PC-3 (cell line): Measurements from ENCODE around the gene DNTT. TPM values are rescaled to one million over a fixed set of nuclear protein-coding genes. Genes with fewer than 3 reads are reported as not detected.

ENCODE experiments used
- ATAC-seq: fragments of 200-7000 bp; cut with Tn5 transposase; 2 replicates; pipeline ENCODE4 v1.9.1; 2020; ENCODE audit warnings: mild to moderate bottlenecking, moderate library complexity
- BruUV-seq: library from RNA; stranded (reverse); fragments of 400-500 nt; replicated peaks from 2 replicates; lab custom pipeline; 2021; lab: Mats Ljungman, UMichigan
- CTCF ChIA-PET: fragments of 300-600 bp; sonication (Branson Sonifier 250); formaldehyde crosslinking; loops from one replicate; lab custom pipeline; 2022; ENCODE audit warnings: antibody characterized with exemption; lab: Charles Lee
- POLR2A ChIA-PET: fragments of 300-600 bp; sonication (Branson Sonifier 250); formaldehyde crosslinking; loops from one replicate; lab custom pipeline; 2022; ENCODE audit warnings: antibody characterized with exemption; ENCODE audit not compliant: unreplicated experiment; lab: Charles Lee
- DNase-seq: peaks from one replicate; pipeline ENCODE4 v3.0.0-alpha.2; 2015
- H2AFZ ChIP-seq: fragments of 300-600 bp; sonication (generic); 2 replicates; pipeline ENCODE4 v1.6.0; 2016; ENCODE audit warnings: antibody characterized with exemption, low read length
- H3F3A ChIP-seq: fragments of 300-600 bp; sonication (generic); one replicate; pipeline ENCODE4 v1.6.0; 2017; ENCODE audit warnings: antibody characterized with exemption, low read length, control low read depth, mild to moderate bottlenecking; ENCODE audit not compliant: unreplicated experiment
- H3K27ac ChIP-seq: fragments of 300-600 bp; sonication (generic); 2 replicates; pipeline ENCODE4 v1.5.1; 2016; ENCODE audit warnings: mild to moderate bottlenecking, low read length
- H3K27me3 ChIP-seq: fragments of 300-600 bp; sonication (generic); 2 replicates; pipeline ENCODE4 v1.6.1; 2016; ENCODE audit warnings: low read length, mixed read lengths
- H3K36me3 ChIP-seq: fragments of 300-600 bp; sonication (generic); 2 replicates; pipeline ENCODE4 v1.6.1; 2016; ENCODE audit warnings: low read depth, mixed run types, low read length, mixed read lengths
- H3K4me1 ChIP-seq: fragments of 300-600 bp; sonication (generic); 2 replicates; pipeline ENCODE4 v1.5.1; 2016; ENCODE audit warnings: low read length; ENCODE audit not compliant: insufficient read depth
- H3K4me2 ChIP-seq: fragments of 300-600 bp; sonication (generic); 2 replicates; pipeline ENCODE4 v1.6.0; 2016; ENCODE audit warnings: low read length
- H3K4me3 ChIP-seq: fragments of 300-600 bp; sonication (generic); 2 replicates; pipeline ENCODE4 v1.5.1; 2016; ENCODE audit warnings: mild to moderate bottlenecking, low read length, mixed read lengths
- H3K79me2 ChIP-seq: fragments of 300-600 bp; sonication (generic); 2 replicates; pipeline ENCODE4 v1.6.1; 2017; ENCODE audit warnings: low read length, mixed read lengths
- H3K9ac ChIP-seq: fragments of 300-600 bp; sonication (generic); 2 replicates; pipeline ENCODE4 v1.6.0; 2016; ENCODE audit warnings: mild to moderate bottlenecking, low read length
- H3K9me2 ChIP-seq: fragments of 300-600 bp; sonication (generic); replicated peaks from 2 replicates; pipeline ENCODE4 v1.6.1; 2016; ENCODE audit warnings: mixed run types, low read length, mixed read lengths
- H3K9me3 ChIP-seq: fragments of 300-600 bp; sonication (generic); 2 replicates; pipeline ENCODE4 v1.6.1; 2016; ENCODE audit warnings: low read length, mixed read lengths
- H4K20me1 ChIP-seq: fragments of 300-600 bp; sonication (generic); 2 replicates; pipeline ENCODE4 v1.6.1; 2016; ENCODE audit warnings: low read length, mixed read lengths
- EZH2 ChIP-seq: fragments of 300-600 bp; sonication (generic); IDR thresholded peaks from one replicate; pipeline ENCODE4 v1.6.1; 2017; ENCODE audit warnings: antibody characterized with exemption, mild to moderate bottlenecking, low read length; ENCODE audit not compliant: unreplicated experiment
- EZH2phosphoT487 ChIP-seq: fragments of 300-600 bp; sonication (generic); IDR thresholded peaks from 2 replicates; pipeline ENCODE4 v1.6.1; 2018; ENCODE audit warnings: mild to moderate bottlenecking, antibody characterized with exemption, low read length, borderline replicate concordance
- intact Hi-C: fragments of 100-400 bp; cut with micrococcal nuclease; formaldehyde crosslinking; loops from 2 replicates; pipeline ENCODE4 v1.9.0; 2023
- total RNA-seq: library from RNA; depleted of rRNA; stranded (reverse); fragments of >200 nt; gene quantifications from 2 replicates; pipeline ENCODE4 v1.2.3, GENCODE V29; 2014
- TF ChIP-seq, protein P1 (sequence below): fragments of 300-600 bp; sonication (generic); conservative IDR thresholded peaks from 2 replicates; pipeline ENCODE4 v1.5.1; 2017; ENCODE audit warnings: antibody characterized with exemption, low read depth, mild to moderate bottlenecking, low read length

The DNTT gene
- total RNA-seq, 1 experiment from 2014 or later, result not detected

DNA sequence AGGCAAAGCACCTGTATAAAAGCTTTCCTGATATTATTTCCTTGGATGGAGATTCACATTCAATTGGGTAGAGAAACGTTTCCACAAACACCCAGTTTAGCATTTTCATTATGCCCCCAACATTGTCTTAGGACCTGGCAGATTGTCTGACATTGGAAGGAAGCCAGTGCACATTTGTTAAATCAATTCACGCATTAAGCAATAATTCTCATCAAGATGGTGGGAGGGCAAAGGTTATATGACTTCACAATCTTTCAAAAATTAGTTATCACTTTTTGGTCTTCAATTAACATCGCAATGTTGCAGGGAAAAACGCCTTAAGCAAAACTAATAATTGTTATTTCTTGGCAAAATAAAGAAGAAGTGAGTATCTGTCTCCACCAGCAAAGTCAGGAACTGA is 38.2 kb downstream of the DNTT start:
- Histone ChIP-seq H3K9me2 (no peaks in the 10 kb centered on the region), H3K4me2 (no peak overlapping the region), H3K9me3 (no peaks in the 10 kb centered on the region), H3K4me1 (no peaks in the 10 kb centered on the region), H3K36me3 (no peaks in the 10 kb centered on the region; the same call in 1 of the 2 replicates), H3K4me3 (no peak overlapping the region), H3K27me3 (peaks cover 5% of the 10 kb centered on the region; the same call in 1 of the 2 replicates), H3K9ac (no peak overlapping the region), H4K20me1 (no peaks in the 10 kb centered on the region), H3K79me2 (no peaks in the 10 kb centered on the region), H2AFZ (no peak overlapping the region), H3F3A (no peaks in the 10 kb centered on the region), H3K27ac (no peak overlapping the region)
- ATAC-seq, result no peak
- intact Hi-C loops, result no loop called here
- CTCF ChIA-PET, result no interaction called here
- no peak for DNase-seq
- TF ChIP-seq EZH2 (no peak), EZH2phosphoT487 (no peak)
- TF ChIP-seq, protein P1, sequence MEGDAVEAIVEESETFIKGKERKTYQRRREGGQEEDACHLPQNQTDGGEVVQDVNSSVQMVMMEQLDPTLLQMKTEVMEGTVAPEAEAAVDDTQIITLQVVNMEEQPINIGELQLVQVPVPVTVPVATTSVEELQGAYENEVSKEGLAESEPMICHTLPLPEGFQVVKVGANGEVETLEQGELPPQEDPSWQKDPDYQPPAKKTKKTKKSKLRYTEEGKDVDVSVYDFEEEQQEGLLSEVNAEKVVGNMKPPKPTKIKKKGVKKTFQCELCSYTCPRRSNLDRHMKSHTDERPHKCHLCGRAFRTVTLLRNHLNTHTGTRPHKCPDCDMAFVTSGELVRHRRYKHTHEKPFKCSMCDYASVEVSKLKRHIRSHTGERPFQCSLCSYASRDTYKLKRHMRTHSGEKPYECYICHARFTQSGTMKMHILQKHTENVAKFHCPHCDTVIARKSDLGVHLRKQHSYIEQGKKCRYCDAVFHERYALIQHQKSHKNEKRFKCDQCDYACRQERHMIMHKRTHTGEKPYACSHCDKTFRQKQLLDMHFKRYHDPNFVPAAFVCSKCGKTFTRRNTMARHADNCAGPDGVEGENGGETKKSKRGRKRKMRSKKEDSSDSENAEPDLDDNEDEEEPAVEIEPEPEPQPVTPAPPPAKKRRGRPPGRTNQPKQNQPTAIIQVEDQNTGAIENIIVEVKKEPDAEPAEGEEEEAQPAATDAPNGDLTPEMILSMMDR, result no peak
- POLR2A ChIA-PET, result no interaction called here
- BruUV-seq, result no TSS peak

DNA sequence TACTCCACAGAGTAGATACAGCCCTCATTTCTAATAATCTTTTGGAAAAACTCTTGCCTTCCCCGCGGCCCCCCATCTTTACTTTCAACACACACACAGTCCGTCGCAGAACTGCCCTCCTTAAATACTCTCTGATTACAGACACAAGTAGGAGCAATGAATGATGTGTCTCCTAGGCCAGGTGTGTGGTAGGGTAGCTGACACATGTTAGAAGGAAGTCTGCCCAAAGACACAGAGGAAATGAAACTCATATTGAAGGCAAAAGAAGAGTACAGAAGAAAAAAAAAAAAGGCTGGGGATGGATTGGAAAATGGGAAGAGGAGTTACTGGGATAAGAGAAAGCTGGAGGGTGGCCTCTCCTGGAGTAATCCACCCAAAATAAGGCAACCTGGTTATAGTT is 39.9 kb downstream of the DNTT start:
- Histone ChIP-seq H3F3A (no peaks in the 10 kb centered on the region), H3K27me3 (peaks cover 5% of the 10 kb centered on the region; the same call in 1 of the 2 replicates), H3K4me2 (no peak overlapping the region), H3K9me3 (no peaks in the 10 kb centered on the region), H3K9ac (no peak overlapping the region), H3K27ac (no peak overlapping the region), H3K4me1 (no peaks in the 10 kb centered on the region), H2AFZ (no peak overlapping the region), H3K79me2 (no peaks in the 10 kb centered on the region), H3K4me3 (no peak overlapping the region), H3K36me3 (no peaks in the 10 kb centered on the region; the same call in 1 of the 2 replicates), H4K20me1 (no peaks in the 10 kb centered on the region), H3K9me2 (no peaks in the 10 kb centered on the region)
- TF ChIP-seq EZH2, result no peak
- TF ChIP-seq, protein P1, result no peak
- no peak for TF ChIP-seq EZH2phosphoT487
- CTCF ChIA-PET, result no interaction called here
- POLR2A ChIA-PET, result no interaction called here
- DNase-seq, result no peak
- intact Hi-C loops, result no loop called here
- BruUV-seq, result no TSS peak
- no peak for ATAC-seq

DNA sequence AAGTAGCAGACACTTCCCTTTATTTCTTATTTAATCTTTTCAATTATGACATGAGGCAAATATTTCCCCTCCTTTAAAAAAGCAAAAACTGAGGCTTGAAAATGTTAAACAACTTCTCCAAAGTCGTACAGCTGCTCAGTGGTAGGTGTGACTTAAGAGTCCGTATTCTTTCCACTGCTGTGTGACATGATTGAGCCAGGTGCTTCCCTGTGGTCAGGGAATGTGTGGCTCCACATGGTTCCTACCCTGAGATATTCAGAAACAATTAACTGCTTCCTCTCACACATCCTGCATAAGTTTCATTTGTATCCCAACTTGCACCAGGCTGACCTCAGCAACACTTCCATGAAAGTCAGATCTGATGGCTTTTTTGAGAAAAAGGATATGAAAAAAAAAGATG is 41.0 kb downstream of the DNTT start:
- H4K20me1 ChIP-seq, result no peaks in the 10 kb centered on the region
- H3K4me3 ChIP-seq, result no peak overlapping the region
- BruUV-seq, result no TSS peak
- CTCF ChIA-PET, result interaction anchor here (0.6 kb wide), 1 partner anchor 8 kb away, joined by 3 read pairs; no protein-coding TSS in a partner anchor
- no peaks in the 10 kb centered on the region; the same call in 1 of the 2 replicates for H3K36me3 ChIP-seq
- no peak overlapping the region for H2AFZ ChIP-seq
- no peaks in the 10 kb centered on the region for H3K9me2 ChIP-seq
- POLR2A ChIA-PET, result no interaction called here
- H3K27ac ChIP-seq, result no peak overlapping the region
- no peaks in the 10 kb centered on the region for H3K9me3 ChIP-seq
- H3K27me3 ChIP-seq, result peaks cover 5% of the 10 kb centered on the region; the same call in 1 of the 2 replicates
- DNase-seq, result no peak
- H3F3A ChIP-seq, result no peaks in the 10 kb centered on the region
- H3K4me1 ChIP-seq, result no peaks in the 10 kb centered on the region
- intact Hi-C loops, result no loop called here
- H3K4me2 ChIP-seq, result no peak overlapping the region
- no peak overlapping the region for H3K9ac ChIP-seq
- TF ChIP-seq EZH2 (no peak), EZH2phosphoT487 (no peak)
- TF ChIP-seq, protein P1, result no peak
- H3K79me2 ChIP-seq, result no peaks in the 10 kb centered on the region
- ATAC-seq, result no peak
